Type B pancreatic cell (in vitro differentiated cells): Measurements from ENCODE around the gene DLG1. TPM values are rescaled to one million over a fixed set of nuclear protein-coding genes. Genes with fewer than 3 reads are reported as not detected.

Source experiments
- DNase-seq: peaks from one replicate; pipeline ENCODE4 v3.0.0; 2021; ENCODE audit warnings: mixed read lengths; ENCODE audit not compliant: unreplicated experiment; ENCODE audit errors: extremely low spot score
- H3K27ac Mint-ChIP-seq: 2 replicates; pipeline ENCODE4 v1.8.0; 2021; ENCODE audit warnings: mild to moderate bottlenecking, mixed read lengths
- H3K27me3 Mint-ChIP-seq: 2 replicates; pipeline ENCODE4 v1.8.0; 2021; ENCODE audit warnings: mixed read lengths
- H3K36me3 Mint-ChIP-seq: 2 replicates; pipeline ENCODE4 v1.8.0; 2021; ENCODE audit warnings: mixed read lengths
- H3K4me1 Mint-ChIP-seq: one replicate; pipeline ENCODE4 v1.8.0; 2021; ENCODE audit warnings: mixed read lengths; ENCODE audit not compliant: unreplicated experiment
- H3K4me3 Mint-ChIP-seq: 2 replicates; pipeline ENCODE4 v1.8.0; 2021; ENCODE audit warnings: mild to moderate bottlenecking, mixed read lengths
- H3K9me3 Mint-ChIP-seq: 2 replicates; pipeline ENCODE4 v1.8.0; 2021; ENCODE audit warnings: mixed read lengths
- total RNA-seq: library from RNA; stranded (reverse); gene quantifications from 2 replicates; pipeline ENCODE4 v1.2.1, GENCODE V29; 2021; ENCODE audit warnings: low replicate concordance
- TF ChIP-seq, protein P1 (sequence below): fragments of 200-600 bp; sonication (generic); conservative IDR thresholded peaks from 2 replicates; pipeline ENCODE4 v1.5.0; 2021; ENCODE audit warnings: antibody characterized with exemption, mild to moderate bottlenecking

DLG1 gene
- total RNA-seq, 1 donor from 2014 or later: 95.9 TPM

DNA sequence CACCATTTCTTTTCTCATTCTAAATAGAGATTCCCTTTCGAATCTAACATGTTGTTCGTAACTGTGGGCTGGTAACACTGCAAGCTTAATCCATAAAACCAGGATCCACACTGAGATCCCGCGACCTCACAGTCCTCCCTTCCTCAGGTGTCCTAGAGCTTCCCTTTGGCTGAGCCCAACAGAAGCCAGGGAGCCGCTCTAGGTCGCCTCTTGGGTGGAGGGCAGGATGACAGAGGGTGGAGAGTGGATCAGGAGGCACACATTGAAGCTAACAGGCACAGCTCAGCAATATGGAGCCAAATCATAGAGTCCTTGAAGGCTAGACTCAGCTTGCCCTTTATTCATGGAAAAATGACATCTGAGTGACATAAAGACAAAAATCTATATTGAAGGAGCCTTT, 44.7 kb upstream of the DLG1 start:
- TF ChIP-seq, protein P1, sequence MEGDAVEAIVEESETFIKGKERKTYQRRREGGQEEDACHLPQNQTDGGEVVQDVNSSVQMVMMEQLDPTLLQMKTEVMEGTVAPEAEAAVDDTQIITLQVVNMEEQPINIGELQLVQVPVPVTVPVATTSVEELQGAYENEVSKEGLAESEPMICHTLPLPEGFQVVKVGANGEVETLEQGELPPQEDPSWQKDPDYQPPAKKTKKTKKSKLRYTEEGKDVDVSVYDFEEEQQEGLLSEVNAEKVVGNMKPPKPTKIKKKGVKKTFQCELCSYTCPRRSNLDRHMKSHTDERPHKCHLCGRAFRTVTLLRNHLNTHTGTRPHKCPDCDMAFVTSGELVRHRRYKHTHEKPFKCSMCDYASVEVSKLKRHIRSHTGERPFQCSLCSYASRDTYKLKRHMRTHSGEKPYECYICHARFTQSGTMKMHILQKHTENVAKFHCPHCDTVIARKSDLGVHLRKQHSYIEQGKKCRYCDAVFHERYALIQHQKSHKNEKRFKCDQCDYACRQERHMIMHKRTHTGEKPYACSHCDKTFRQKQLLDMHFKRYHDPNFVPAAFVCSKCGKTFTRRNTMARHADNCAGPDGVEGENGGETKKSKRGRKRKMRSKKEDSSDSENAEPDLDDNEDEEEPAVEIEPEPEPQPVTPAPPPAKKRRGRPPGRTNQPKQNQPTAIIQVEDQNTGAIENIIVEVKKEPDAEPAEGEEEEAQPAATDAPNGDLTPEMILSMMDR: no peak

DNA sequence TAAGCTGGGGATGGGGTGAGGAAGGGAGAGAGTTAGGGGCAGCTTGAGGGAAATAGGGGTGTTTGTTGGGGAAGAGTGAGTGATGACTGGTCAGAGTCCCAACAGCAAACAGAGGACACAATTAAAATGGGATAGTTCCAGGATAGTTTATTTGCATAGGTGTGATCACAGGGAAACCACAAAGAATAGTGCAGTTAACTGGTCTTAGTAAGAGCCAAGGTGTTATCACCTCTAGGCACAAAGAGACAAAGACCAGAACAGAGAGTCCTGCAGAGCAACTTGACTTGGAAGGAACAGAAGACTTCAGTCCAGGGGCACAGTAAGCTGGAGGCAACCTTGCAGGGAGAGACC, 42.1 kb upstream of the DLG1 start:
- no peaks in the 10 kb centered on the region for H3K36me3 Mint-ChIP-seq
- peaks cover 31% of the 10 kb centered on the region for H3K4me1 Mint-ChIP-seq
- peak overlapping the region; percentile 6 for H3K4me3 Mint-ChIP-seq
- H3K27me3 Mint-ChIP-seq: peaks cover 3% of the 10 kb centered on the region
- TF ChIP-seq, protein P1: no peak
- H3K9me3 Mint-ChIP-seq: no peaks in the 10 kb centered on the region
- H3K27ac Mint-ChIP-seq: peak overlapping the region; percentile 7
- DNase-seq: no peak

More for the DNA sequence above, 44.7 kb upstream of the DLG1 start:
- Mint-ChIP-seq H3K4me3 (no peak overlapping the region), H3K27ac (no peak overlapping the region), H3K36me3 (no peaks in the 10 kb centered on the region), H3K9me3 (no peaks in the 10 kb centered on the region), H3K4me1 (peaks cover 15% of the 10 kb centered on the region), H3K27me3 (no peaks in the 10 kb centered on the region)
- DNase-seq: no peak

GRCh38 chr3:197339841-197340520, 41.6 kb upstream of the DLG1 start:
- peaks cover 36% of the 10 kb centered on the region for H3K4me1 Mint-ChIP-seq
- TF ChIP-seq, protein P1: no peak
- H3K9me3 Mint-ChIP-seq: no peaks in the 10 kb centered on the region
- peak; percentile 67 for DNase-seq
- peak overlapping the region; percentile 7 for H3K27ac Mint-ChIP-seq
- H3K4me3 Mint-ChIP-seq: peak overlapping the region; percentile 6
- no peaks in the 10 kb centered on the region for H3K36me3 Mint-ChIP-seq
- peaks cover 3% of the 10 kb centered on the region for H3K27me3 Mint-ChIP-seq

DNA sequence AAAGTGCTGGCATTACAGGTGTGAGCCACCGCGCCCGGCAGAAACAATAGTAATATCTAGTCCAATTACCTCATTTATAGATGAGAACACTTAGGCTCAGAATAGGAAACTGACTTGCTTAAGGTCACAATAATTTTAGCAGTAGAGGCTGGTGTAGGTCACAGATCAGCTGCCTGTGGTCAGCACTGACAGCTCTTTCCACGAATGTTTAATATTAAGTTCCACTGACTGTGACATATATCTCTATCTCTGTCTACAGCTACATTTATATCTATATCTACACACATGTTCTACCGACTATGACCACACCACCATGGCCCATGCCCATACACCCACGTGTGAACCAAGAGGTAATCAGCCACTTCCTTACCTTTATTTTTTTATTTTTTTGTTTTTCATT, 40.2 kb upstream of the DLG1 start:
- Mint-ChIP-seq H3K9me3 (no peaks in the 10 kb centered on the region), H3K27ac (no peak overlapping the region), H3K27me3 (peaks cover 3% of the 10 kb centered on the region), H3K4me3 (no peak overlapping the region), H3K4me1 (peaks cover 45% of the 10 kb centered on the region), H3K36me3 (no peaks in the 10 kb centered on the region)
- DNase-seq: no peak
- TF ChIP-seq, protein P1: no peak

DNA sequence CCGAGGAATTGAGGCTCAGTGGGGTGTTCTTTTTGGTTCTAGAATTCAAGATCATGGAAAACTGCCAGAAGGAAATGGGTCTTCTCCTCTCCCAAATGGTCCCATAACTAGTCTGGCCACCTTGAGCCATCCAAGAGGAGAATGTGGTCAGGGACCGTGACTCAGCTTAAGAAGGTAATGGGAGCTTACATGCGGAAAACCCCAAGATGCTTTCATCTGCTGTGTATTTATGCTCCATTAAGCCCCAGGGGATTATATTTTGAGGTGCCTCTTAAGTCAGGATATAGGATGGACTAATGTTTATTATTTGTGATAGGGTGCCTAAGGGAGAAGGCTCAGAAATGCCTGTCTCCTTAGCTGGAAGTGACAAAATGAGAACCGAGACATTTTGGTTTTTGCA, 39.2 kb upstream of the DLG1 start:
- peaks cover 48% of the 10 kb centered on the region for H3K4me1 Mint-ChIP-seq
- H3K27me3 Mint-ChIP-seq: peaks cover 3% of the 10 kb centered on the region
- TF ChIP-seq, protein P1: no peak
- H3K27ac Mint-ChIP-seq: no peak overlapping the region
- no peaks in the 10 kb centered on the region for H3K36me3 Mint-ChIP-seq
- H3K9me3 Mint-ChIP-seq: no peaks in the 10 kb centered on the region
- no peak for DNase-seq
- no peak overlapping the region for H3K4me3 Mint-ChIP-seq
